Mesenchymal stem cell (in vitro differentiated cells and primary cell): Measurements from ENCODE around the gene CSNK2A1.

ENCODE experiments used
- DNase-seq: peaks from one replicate; pipeline ENCODE4 v3.0.0-alpha.2; 2013
- H2AFZ ChIP-seq: one replicate; pipeline ENCODE4 v1.6.1; 2013; ENCODE audit warnings: low read depth, mild to moderate bottlenecking, control low read depth, inconsistent platforms, low read length, moderate library complexity
- H2AK5ac ChIP-seq: 2 replicates; pipeline ENCODE4 v1.6.1; 2013; ENCODE audit warnings: low read length, moderate library complexity, mild to moderate bottlenecking, inconsistent platforms; ENCODE audit not compliant: severe bottlenecking
- H2BK120ac ChIP-seq: one replicate; pipeline ENCODE4 v1.6.1; 2013; ENCODE audit warnings: low read depth, mild to moderate bottlenecking, inconsistent platforms, low read length, moderate library complexity
- H2BK12ac ChIP-seq, 2 experiments: one replicate each; pipeline ENCODE4 v1.6.1; 2013; ENCODE audit warnings: inconsistent platforms in 2 of 2, low read length in 2 of 2, mild to moderate bottlenecking in 2 of 2, moderate library complexity in 2 of 2, control low read depth in 1 of 2
- H2BK15ac ChIP-seq: one replicate; pipeline ENCODE4 v1.6.1; 2013; ENCODE audit warnings: mild to moderate bottlenecking, low read depth, inconsistent platforms; ENCODE audit not compliant: poor library complexity, severe bottlenecking
- H2BK5ac ChIP-seq: 2 replicates; pipeline ENCODE4 v1.6.1; 2013; ENCODE audit warnings: low read depth, mild to moderate bottlenecking, low read length, control low read depth, inconsistent platforms; ENCODE audit not compliant: poor library complexity, severe bottlenecking
- H3K14ac ChIP-seq, 2 experiments: one replicate each; pipeline ENCODE4 v1.6.1; 2013; ENCODE audit warnings: inconsistent platforms in 2 of 2, low read length in 2 of 2, control low read depth in 1 of 2, mild to moderate bottlenecking in 1 of 2, moderate library complexity in 1 of 2
- H3K18ac ChIP-seq, 2 experiments: one replicate each; pipeline ENCODE4 v1.6.1; 2013; ENCODE audit warnings: inconsistent platforms in 2 of 2, low read length in 2 of 2, control low read depth in 1 of 2, low read depth in 1 of 2, mild to moderate bottlenecking in 1 of 2
- H3K23ac ChIP-seq, 2 experiments: one replicate each; pipeline ENCODE4 v1.6.1; 2013; ENCODE audit warnings: inconsistent platforms in 2 of 2, low read length in 2 of 2, mild to moderate bottlenecking in 2 of 2, moderate library complexity in 2 of 2, control low read depth in 1 of 2
- H3K27ac ChIP-seq: 2 replicates; pipeline ENCODE4 v1.5.1; 2013; ENCODE audit warnings: mild to moderate bottlenecking, moderate library complexity, low read length, control low read depth, inconsistent platforms; ENCODE audit not compliant: poor library complexity, severe bottlenecking
- H3K27me3 ChIP-seq, 2 experiments: 2 replicates each; pipeline versions ENCODE4 v1.6.1 to v1.7.0; 2013; ENCODE audit warnings: low read length in 2 of 2, mild to moderate bottlenecking in 2 of 2, moderate library complexity in 2 of 2, control low read depth in 1 of 2, inconsistent platforms in 1 of 2; ENCODE audit not compliant: control insufficient read depth in 1 of 2, insufficient read depth in 1 of 2
- H3K36me3 ChIP-seq, 2 experiments: 2 replicates each; pipeline versions ENCODE4 v1.6.1 to v1.7.0; 2013; ENCODE audit warnings: low read length in 2 of 2, control low read depth in 1 of 2, inconsistent platforms in 1 of 2, low read depth in 1 of 2, mild to moderate bottlenecking in 1 of 2; ENCODE audit not compliant: insufficient read depth in 2 of 2, control insufficient read depth in 1 of 2
- H3K4ac ChIP-seq, 2 experiments: one replicate each; pipeline ENCODE4 v1.6.1; 2013; ENCODE audit warnings: inconsistent platforms in 2 of 2, low read length in 2 of 2, mild to moderate bottlenecking in 2 of 2, moderate library complexity in 2 of 2, control low read depth in 1 of 2, low read depth in 1 of 2
- H3K4me1 ChIP-seq: 2 replicates; pipeline ENCODE4 v1.6.1; 2013; ENCODE audit warnings: low read depth, low read length, control low read depth; ENCODE audit not compliant: control insufficient read depth, insufficient read depth
- H3K4me2 ChIP-seq: 2 replicates; pipeline ENCODE4 v1.6.1; 2013; ENCODE audit warnings: low read length, mild to moderate bottlenecking, inconsistent platforms; ENCODE audit not compliant: poor library complexity, severe bottlenecking
- H3K4me3 ChIP-seq, 2 experiments: 2 replicates each; pipeline versions ENCODE4 v1.5.1 to v1.7.0; 2013; ENCODE audit warnings: low read length in 2 of 2, mild to moderate bottlenecking in 2 of 2, control low read depth in 1 of 2, low read depth in 1 of 2; ENCODE audit not compliant: insufficient read depth in 1 of 2
- H3K79me1 ChIP-seq: replicated peaks from 2 replicates; pipeline ENCODE4 v1.6.1; 2013; ENCODE audit warnings: mild to moderate bottlenecking, control low read depth, low read length, inconsistent platforms; ENCODE audit not compliant: poor library complexity, severe bottlenecking
- H3K9ac ChIP-seq: 2 replicates; pipeline ENCODE4 v1.7.0; 2013; ENCODE audit warnings: mild to moderate bottlenecking, low read length, moderate library complexity
- H3K9me3 ChIP-seq: 2 replicates; pipeline ENCODE4 v1.7.0; 2013; ENCODE audit warnings: mild to moderate bottlenecking, low read length; ENCODE audit not compliant: control insufficient read depth
- H4K8ac ChIP-seq: one replicate; pipeline ENCODE4 v1.6.1; 2013; ENCODE audit warnings: inconsistent platforms, mild to moderate bottlenecking, low read length, moderate library complexity
- H4K91ac ChIP-seq: one replicate; pipeline ENCODE4 v1.6.1; 2013; ENCODE audit warnings: mild to moderate bottlenecking, low read length, inconsistent platforms
- WGBS: methylation state at CpG from one replicate; pipeline ENCODE4 v1.1.7; 2013; ENCODE audit warnings: mixed read lengths; 5-methylcytosine and 5-hydroxymethylcytosine counted together

CSNK2A1 gene

GRCh38 chr20:432208-432607 lies 111.4 kb downstream of the CSNK2A1 start:
- Histone ChIP-seq H3K27ac (no peak overlapping the region), H2AK5ac (no peak overlapping the region), H3K9ac (no peak overlapping the region), H3K9me3 (no peaks in the 10 kb centered on the region), H2BK5ac (no peak overlapping the region), H3K79me1 (peaks cover 28% of the 10 kb centered on the region), H2AFZ (no peak overlapping the region), H3K27me3 (no peaks in the 10 kb centered on the region), H3K23ac (no peak overlapping the region), H3K4me3 (no peak overlapping the region), H3K4me1 (peaks cover 16% of the 10 kb centered on the region), H2BK12ac (no peak overlapping the region), H2BK120ac (no peak overlapping the region), H3K14ac (no peak overlapping the region), H3K18ac (no peak overlapping the region), H3K4ac (no peak overlapping the region), H4K8ac (no peak overlapping the region), H4K91ac (no peak overlapping the region), H3K4me2 (no peak overlapping the region), H3K36me3 (peaks cover 81 to 85% of the 10 kb centered on the region in 2 experiments), H2BK15ac (no peak overlapping the region)
- WGBS = 97% methylated on average over 13 of the region's 13 CpGs
- no peak for DNase-seq

DNA sequence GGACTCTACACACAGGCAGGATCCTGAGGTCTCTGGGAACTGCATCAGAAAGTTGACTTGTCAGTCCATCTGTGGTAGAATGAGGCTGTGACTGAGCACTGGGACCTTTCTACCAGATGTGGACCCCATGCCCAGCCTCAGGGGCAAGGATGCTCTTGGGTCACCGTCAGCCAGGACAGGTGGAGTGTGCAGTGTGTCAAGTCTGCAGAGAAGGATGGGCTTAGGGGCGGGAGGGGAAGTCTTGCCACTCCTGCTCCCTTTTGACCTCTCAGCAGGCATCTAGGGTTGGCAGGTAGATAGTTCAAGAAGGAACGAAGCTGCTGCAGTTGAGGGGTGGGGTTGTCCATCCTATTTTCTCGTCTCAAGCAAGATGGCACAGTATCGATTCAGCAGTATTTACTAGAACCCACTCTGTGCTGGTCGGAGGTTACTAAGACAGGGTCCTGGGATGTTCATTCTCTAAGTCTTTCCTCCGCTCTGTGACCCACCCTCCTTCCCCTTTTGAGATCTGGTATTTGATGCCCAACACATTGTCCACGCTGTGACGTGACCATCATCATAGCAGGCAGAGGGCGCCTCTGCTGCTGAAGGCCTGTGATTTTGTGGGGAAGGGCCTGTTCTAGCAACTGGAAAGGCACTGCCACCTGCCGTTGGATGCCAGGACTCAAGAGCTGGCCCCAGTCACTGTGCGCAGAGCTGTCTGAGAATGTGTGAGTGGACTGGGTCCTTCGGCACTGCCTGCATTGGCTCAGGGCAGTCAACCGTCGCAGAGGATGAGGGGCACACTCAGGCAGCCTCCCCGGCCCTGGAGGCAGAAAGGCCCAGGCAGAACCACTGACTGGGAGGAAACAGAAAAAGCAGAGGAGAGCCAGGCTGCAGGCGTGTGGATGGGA lies 112.3 kb downstream of the CSNK2A1 start:
- H3K18ac ChIP-seq = no peak overlapping the region
- no peak overlapping the region for H2AFZ ChIP-seq
- H2BK5ac ChIP-seq = no peak overlapping the region
- H3K9ac ChIP-seq = no peak overlapping the region
- peaks cover 16% of the 10 kb centered on the region for H3K4me1 ChIP-seq
- H2AK5ac ChIP-seq = no peak overlapping the region
- H2BK12ac ChIP-seq = no peak overlapping the region
- peaks cover 28% of the 10 kb centered on the region for H3K79me1 ChIP-seq
- H3K14ac ChIP-seq = no peak overlapping the region
- no peak overlapping the region for H3K4me2 ChIP-seq
- no peak overlapping the region for H3K27ac ChIP-seq
- H3K27me3 ChIP-seq = no peaks in the 10 kb centered on the region
- no peak overlapping the region for H4K8ac ChIP-seq
- H3K4ac ChIP-seq = no peak overlapping the region
- H3K4me3 ChIP-seq = no peak overlapping the region
- no peaks in the 10 kb centered on the region for H3K9me3 ChIP-seq
- H3K36me3 ChIP-seq = peaks cover 75 to 86% of the 10 kb centered on the region in 2 experiments
- DNase-seq = peak; percentile 79
- no peak overlapping the region for H3K23ac ChIP-seq
- no peak overlapping the region for H2BK15ac ChIP-seq
- WGBS = 78% methylated on average over 15 of the region's 17 CpGs
- no peak overlapping the region for H2BK120ac ChIP-seq
- no peak overlapping the region for H4K91ac ChIP-seq

DNA sequence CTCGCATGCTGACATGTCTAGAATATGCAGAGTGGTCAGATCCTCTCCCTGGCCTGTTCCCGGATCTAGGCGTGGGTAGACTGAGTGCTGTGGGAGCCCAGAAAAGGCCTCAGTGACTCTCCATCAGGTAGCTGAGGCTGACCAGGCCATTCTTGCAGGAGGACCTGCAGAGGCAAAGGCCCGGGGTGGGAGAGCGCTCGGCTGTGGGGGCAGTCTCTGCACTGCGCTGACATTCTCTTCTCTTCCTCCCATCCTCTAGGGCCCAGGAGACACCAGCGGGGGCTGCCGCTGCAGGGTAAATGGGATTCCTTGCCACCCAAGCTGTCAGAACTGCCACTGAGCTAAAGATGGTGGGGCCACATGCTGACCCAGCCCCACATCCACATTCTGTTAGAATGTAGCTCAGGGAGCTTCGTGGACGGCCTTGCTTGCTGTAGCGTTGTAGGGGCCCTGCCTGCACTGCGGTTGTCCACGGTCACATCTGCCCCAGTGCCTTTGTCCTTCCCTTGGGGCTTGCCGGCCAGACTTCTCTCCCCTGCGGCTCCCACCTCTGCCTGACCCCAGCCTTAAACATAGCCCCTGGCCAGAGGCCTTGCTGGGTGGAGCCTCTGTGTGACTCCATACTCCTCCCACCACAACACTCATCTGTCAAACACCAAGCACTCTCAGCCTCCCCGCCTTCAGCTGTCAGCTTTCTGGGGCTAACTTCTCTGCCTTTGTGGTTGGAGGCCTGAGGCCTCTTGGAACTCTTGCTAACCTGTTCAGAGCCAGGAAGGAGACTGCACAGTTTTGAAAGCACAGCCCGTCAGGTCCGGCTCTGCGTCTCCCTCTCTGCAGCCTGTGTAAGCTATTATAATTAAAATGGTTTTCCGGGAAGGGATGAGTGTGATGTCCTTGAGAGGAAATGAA lies 113.2 kb downstream of the CSNK2A1 start:
- no peak overlapping the region for H4K91ac ChIP-seq
- 93% methylated on average over 21 of the region's 21 CpGs for WGBS
- H3K79me1 ChIP-seq = peaks cover 25% of the 10 kb centered on the region
- H3K9me3 ChIP-seq = no peaks in the 10 kb centered on the region
- no peak overlapping the region for H2BK12ac ChIP-seq
- H3K4ac ChIP-seq = no peak overlapping the region
- no peak overlapping the region for H3K4me3 ChIP-seq
- no peak overlapping the region for H3K9ac ChIP-seq
- DNase-seq = no peak
- no peak overlapping the region for H2BK5ac ChIP-seq
- peaks cover 66 to 84% of the 10 kb centered on the region in 2 experiments for H3K36me3 ChIP-seq
- peaks cover 16% of the 10 kb centered on the region for H3K4me1 ChIP-seq
- H3K23ac ChIP-seq = no peak overlapping the region
- no peak overlapping the region for H3K18ac ChIP-seq
- no peak overlapping the region for H2AFZ ChIP-seq
- no peak overlapping the region for H3K14ac ChIP-seq
- H2BK120ac ChIP-seq = no peak overlapping the region
- H3K27ac ChIP-seq = no peak overlapping the region
- H4K8ac ChIP-seq = peak overlapping the region; percentile 19
- no peak overlapping the region for H2BK15ac ChIP-seq
- no peak overlapping the region for H3K4me2 ChIP-seq
- no peak overlapping the region for H2AK5ac ChIP-seq
- no peaks in the 10 kb centered on the region for H3K27me3 ChIP-seq

- H3K4ac ChIP-seq = no peak overlapping the region
- no peak overlapping the region for H4K8ac ChIP-seq
- no peak overlapping the region for H3K4me2 ChIP-seq
- H2AFZ ChIP-seq = no peak overlapping the region
- 91% methylated on average over 14 of the region's 14 CpGs for WGBS
- no peak overlapping the region for H2BK120ac ChIP-seq
- peaks cover 11% of the 10 kb centered on the region for H3K4me1 ChIP-seq
- H2AK5ac ChIP-seq = no peak overlapping the region
- no peaks in the 10 kb centered on the region for H3K9me3 ChIP-seq
- H3K36me3 ChIP-seq = peaks cover 66 to 87% of the 10 kb centered on the region in 2 experiments
- no peak overlapping the region for H3K23ac ChIP-seq
- no peak overlapping the region for H3K14ac ChIP-seq
- no peak overlapping the region for H3K27ac ChIP-seq
- no peak overlapping the region for H2BK5ac ChIP-seq
- DNase-seq = no peak
- H4K91ac ChIP-seq = peak overlapping the region; percentile 18
- no peak overlapping the region for H3K18ac ChIP-seq
- H2BK12ac ChIP-seq = no peak overlapping the region
- H3K27me3 ChIP-seq = no peaks in the 10 kb centered on the region
- H3K79me1 ChIP-seq = peaks cover 22% of the 10 kb centered on the region
- H3K9ac ChIP-seq = no peak overlapping the region
- no peak overlapping the region for H2BK15ac ChIP-seq
- no peak overlapping the region for H3K4me3 ChIP-seq
Measured at GRCh38 chr20:428658-429200, 114.9 kb downstream of the CSNK2A1 start.
